Upper lobe of left lung (tissue), 6 donors: ENCODE data around the gene ABCA7. TPM values are rescaled to one million over a fixed set of nuclear protein-coding genes. Genes with fewer than 3 reads are reported as not detected.
A peak's percentile ranks its signal among the peaks of the same experiment; 100 is the strongest.

ENCODE experiments used
- ATAC-seq, 2 donors: fragments of 200-7000 bp; cut with Tn5 transposase; one replicate each; pipeline ENCODE4 v1.9.1; 2022; ENCODE audit warnings: mild to moderate bottlenecking in 2 of 2, moderate library complexity in 2 of 2; ENCODE audit not compliant: low FRiP score in 2 of 2
- DNase-seq, 2 donors: peaks; one replicate each; pipeline ENCODE4 v3.0.0-alpha.2; 2019 to 2020
- H3K27ac ChIP-seq, 4 donors: fragments of 200-600 bp; sonication (generic); one replicate each; pipeline ENCODE4 v1.5.1; 2016 to 2019
- H3K27me3 ChIP-seq, 4 donors: fragments of 200-600 bp; sonication (generic); one replicate each; pipeline ENCODE4 v1.5.1; 2017 to 2019
- H3K36me3 ChIP-seq, 4 donors: fragments of 200-600 bp; sonication (generic); one replicate each; pipeline ENCODE4 v1.5.1; 2016 to 2019
- H3K4me1 ChIP-seq, 4 donors: fragments of 200-600 bp; sonication (generic); one replicate each; pipeline ENCODE4 v1.5.1; 2018 to 2019
- H3K4me3 ChIP-seq, 4 donors: fragments of 200-600 bp; sonication (generic); one replicate each; pipeline ENCODE4 v1.5.1; 2017 to 2019; ENCODE audit warnings: mild to moderate bottlenecking in 2 of 4, moderate library complexity in 1 of 4
- H3K9me3 ChIP-seq, 4 donors: fragments of 200-600 bp; sonication (generic); one replicate each; pipeline ENCODE4 v1.5.1; 2018 to 2019
- CTCF ChIP-seq, 6 experiments: fragments of 450-650 bp in 4 of 6; fragments of 200-600 bp in 2 of 6; sonication (generic) in 2 of 6; IDR thresholded peaks; one replicate each; pipeline ENCODE4 v1.5.1; 2016 to 2019; ENCODE audit warnings: antibody characterized with exemption in 6 of 6
- EP300 ChIP-seq, 4 donors: sonication (generic); formaldehyde crosslinking; IDR thresholded peaks; one replicate each; pipeline ENCODE4 v1.5.1; 2017; ENCODE audit warnings: antibody characterized with exemption in 4 of 4, control low read depth in 2 of 4
- POLR2A ChIP-seq, 4 donors: fragments of 450-650 bp; IDR thresholded peaks; one replicate each; pipeline ENCODE4 v1.5.1; 2016 to 2017; ENCODE audit warnings: antibody characterized with exemption in 4 of 4, mild to moderate bottlenecking in 2 of 4
- POLR2AphosphoS5 ChIP-seq, 2 donors: sonication (generic); formaldehyde crosslinking; IDR thresholded peaks; one replicate each; pipeline ENCODE4 v1.5.1; 2017; ENCODE audit warnings: antibody characterized with exemption in 2 of 2
- WGBS, 2 donors: methylation state at CpG; one replicate each; pipeline ENCODE4 v1.1.5; 2017 to 2018; 5-methylcytosine and 5-hydroxymethylcytosine counted together
- total RNA-seq, 6 donors: library from RNA; depleted of rRNA in 4 of 6; stranded (reverse); fragments of >200 nt in 4 of 6; gene quantifications; one replicate each; pipeline versions ENCODE4 v1.1.0 to v1.2.1, GENCODE V29; 2016 to 2021
- donor health status: DM: no; HTN: no; CAD: no; lungs with moderate emphysema.
- donor health status: DM: no; HTN: yes; CAD: no; lungs with severe emphysema.

Gene ABCA7
- total RNA-seq, 6 donors from 2014 or later: 34.1 to 224 (median 58.2) TPM

GRCh38 chr19:1094655-1094977 lies 54.7 kb downstream of the ABCA7 start:
- 0% methylated on average over 7 to 11 of the region's 19 CpGs for WGBS, 2 donors
- Histone ChIP-seq H3K4me1 (peaks cover 39 to 50% (median 47%) of the 10 kb centered on the region in 4 donors), H3K27me3 (no peaks in the 10 kb centered on the region), H3K36me3 (peaks cover 10 to 42% (median 26%) of the 10 kb centered on the region in 4 donors), H3K9me3 (no peaks in the 10 kb centered on the region), H3K27ac (peak overlapping the region; percentile 70 to 91 (median 82)), H3K4me3 (peak overlapping the region; percentile 75 to 100 (median 87))
- TF ChIP-seq POLR2A (IDR thresholded peaks at IDR 0.05): no peak
- TF ChIP-seq EP300 (IDR thresholded peaks at IDR 0.05): no peak
- TF ChIP-seq CTCF (IDR thresholded peaks at IDR 0.05): no peak
- TF ChIP-seq POLR2AphosphoS5 (IDR thresholded peaks at IDR 0.05): no peak
- ATAC-seq (no peak), DNase-seq (no peak)

- WGBS, 2 donors: 1% methylated on average over 23 to 42 of the region's 81 CpGs
Measured at GRCh38 chr19:1094978-1095701, 55.2 kb downstream of the ABCA7 start, which contains the start of gene POLR2E. POLR2E (minus strand) TSS chr19:1095375; CDS start chr19:1095315, 60 bp downstream.

GRCh38 chr19:1097810-1098176 lies 57.9 kb downstream of the ABCA7 start:
- Histone ChIP-seq H3K36me3 (peaks cover 0 to 11% (median 5%) of the 10 kb centered on the region in 4 donors), H3K27me3 (no peaks in the 10 kb centered on the region), H3K27ac (peak overlapping the region; percentile 94 to 97 (median 95)), H3K4me3 (no peak overlapping the region), H3K4me1 (peaks cover 69 to 82% (median 75%) of the 10 kb centered on the region in 4 donors), H3K9me3 (no peaks in the 10 kb centered on the region)
- TF ChIP-seq EP300 (IDR thresholded peaks at IDR 0.05) (peak in 1 of 4 donors; percentile 7), POLR2A (IDR thresholded peaks at IDR 0.05) (no peak), POLR2AphosphoS5 (IDR thresholded peaks at IDR 0.05) (peak; percentile 38 to 64), CTCF (IDR thresholded peaks at IDR 0.05) (no peak)
- WGBS, 2 donors: 68 to 74% methylated on average over 7 of the region's 7 CpGs
- DNase-seq (peak in 1 of 2 donors; percentile 82), ATAC-seq (peak in 1 of 2 donors; percentile 41)

More at GRCh38 chr19:1094978-1095701, 55.2 kb downstream of the ABCA7 start, which contains the start of gene POLR2E:
- DNase-seq: peak; percentile 100
- Histone ChIP-seq H3K27ac (peak within 1 kb of the TSS; percentile 70 to 91 (median 82)), H3K4me1 (peaks cover 44 to 56% (median 49%) of the 10 kb centered on the region in 4 donors), H3K9me3 (no peaks in the 10 kb centered on the region), H3K27me3 (no peaks in the 10 kb centered on the region), H3K4me3 (peak within 1 kb of the TSS; percentile 75 to 100 (median 87)), H3K36me3 (peaks cover 10 to 36% (median 23%) of the 10 kb centered on the region in 4 donors)
- peak in 2 of 4 donors; percentile 57 to 88 for TF ChIP-seq POLR2A (IDR thresholded peaks at IDR 0.05)
- peak in 1 of 4 donors; percentile 42 for TF ChIP-seq EP300 (IDR thresholded peaks at IDR 0.05)
- TF ChIP-seq CTCF (IDR thresholded peaks at IDR 0.05): peak in 1 of 6 experiments; percentile 15
- TF ChIP-seq POLR2AphosphoS5 (IDR thresholded peaks at IDR 0.05): peak; percentile 89 to 91
- ATAC-seq: peak; percentile 95 to 97

GRCh38 chr19:1098177-1099051 lies 58.5 kb downstream of the ABCA7 start:
- Histone ChIP-seq H3K36me3 (peaks cover 0 to 5% (median 2%) of the 10 kb centered on the region in 4 donors), H3K4me3 (no peak overlapping the region), H3K9me3 (no peaks in the 10 kb centered on the region), H3K27me3 (no peaks in the 10 kb centered on the region), H3K27ac (peak overlapping the region; percentile 94 to 97 (median 95)), H3K4me1 (peaks cover 74 to 85% (median 78%) of the 10 kb centered on the region in 4 donors)
- ATAC-seq: peak in 1 of 2 donors; percentile 59
- peak; percentile 34 to 89 for DNase-seq
- 58 to 63% methylated on average over 14 to 15 of the region's 15 CpGs for WGBS, 2 donors
- TF ChIP-seq POLR2AphosphoS5 (IDR thresholded peaks at IDR 0.05) (peak; percentile 64 to 70), EP300 (IDR thresholded peaks at IDR 0.05) (peak in 2 of 4 donors; percentile 38 to 96), POLR2A (IDR thresholded peaks at IDR 0.05) (no peak)
